Measurements from ENCODE around the gene STARD9.
"Not testable (repeated sequence)": the region's sequence is repeated elsewhere in the genome, so short reads cannot be mapped to it uniquely, and the experiment has no call there.

Gene STARD9

GRCh38 chr15:42632105-42632675, 56.8 kb downstream of the STARD9 start:
- no peak for DNase-seq

GRCh38 chr15:42640109-42640508, 64.7 kb downstream of the STARD9 start:
- no peak for DNase-seq

GRCh38 chr15:42650208-42651066, 75.0 kb downstream of the STARD9 start:
- peak; percentile 66 for DNase-seq

- no peak for DNase-seq
Observed at GRCh38 chr15:42665827-42666226, 90.4 kb downstream of the STARD9 start.

GRCh38 chr15:42667855-42668254, 92.4 kb downstream of the STARD9 start:
- no peak for DNase-seq

GRCh38 chr15:42670451-42670850, 95.0 kb downstream of the STARD9 start:
- no peak for DNase-seq

GRCh38 chr15:42672444-42672843, 97.0 kb downstream of the STARD9 start:
- no peak for DNase-seq

- DNase-seq, result no peak
Observed at GRCh38 chr15:42674472-42674871, 99.1 kb downstream of the STARD9 start.

- no peak for DNase-seq
Observed at GRCh38 chr15:42675021-42675420, 99.6 kb downstream of the STARD9 start.

GRCh38 chr15:42679285-42680141, 104.1 kb downstream of the STARD9 start:
- DNase-seq, result no peak

GRCh38 chr15:42680142-42680482, 104.7 kb downstream of the STARD9 start:
- DNase-seq, result not testable (repeated sequence)

- DNase-seq, result no peak
Observed at GRCh38 chr15:42681119-42681518, 105.7 kb downstream of the STARD9 start.

GRCh38 chr15:42686281-42686680, 110.9 kb downstream of the STARD9 start:
- no peak for DNase-seq

GRCh38 chr15:42687740-42688139, 112.3 kb downstream of the STARD9 start:
- no peak for DNase-seq

GRCh38 chr15:42688301-42688700, 112.9 kb downstream of the STARD9 start:
- no peak for DNase-seq

GRCh38 chr15:42691308-42691707, 115.9 kb downstream of the STARD9 start:
- DNase-seq, result no peak

GRCh38 chr15:42691770-42692169, 116.4 kb downstream of the STARD9 start:
- DNase-seq, result no peak

GRCh38 chr15:42692536-42692935, 117.1 kb downstream of the STARD9 start:
- DNase-seq, result no peak

- no peak for DNase-seq
Observed at GRCh38 chr15:42692997-42693396, 117.6 kb downstream of the STARD9 start.

GRCh38 chr15:42693496-42693895, 118.1 kb downstream of the STARD9 start:
- DNase-seq, result no peak

GRCh38 chr15:42693942-42694341, 118.5 kb downstream of the STARD9 start:
- DNase-seq, result no peak

- no peak for DNase-seq
Observed at GRCh38 chr15:42694398-42694797, 119.0 kb downstream of the STARD9 start.

- DNase-seq, result no peak
Observed at GRCh38 chr15:42695527-42696071, 120.2 kb downstream of the STARD9 start.
